Small intestine (tissue), 7 donors: Measurements from ENCODE around the gene C16orf74. TPM values are rescaled to one million over a fixed set of nuclear protein-coding genes. Genes with fewer than 3 reads are reported as not detected.

Experiments used
- DNase-seq, 2 donors: peaks; one replicate each; pipeline versions ENCODE4 v3.0.0 to v3.0.0-alpha.2; 2013
- FAIRE-seq: peaks from 2 replicates; lab custom pipeline; 2012; peaks lifted over from hg19 to GRCh38; lab: Jason Lieb, UNC
- H3K27ac ChIP-seq, 3 donors: one replicate each; pipeline ENCODE4 v1.5.1; 2013; ENCODE audit warnings: low read length in 2 of 3, mild to moderate bottlenecking in 2 of 3, control low read depth in 1 of 3, inconsistent platforms in 1 of 3, low read depth in 1 of 3, moderate library complexity in 1 of 3
- H3K27me3 ChIP-seq, 3 donors: one replicate each; pipeline ENCODE4 v1.6.1; 2013; ENCODE audit warnings: low read length in 3 of 3, inconsistent platforms in 1 of 3; ENCODE audit not compliant: control insufficient read depth in 3 of 3, insufficient read depth in 3 of 3
- H3K36me3 ChIP-seq, 3 donors: one replicate each; pipeline ENCODE4 v1.6.1; 2013; ENCODE audit warnings: low read length in 3 of 3, inconsistent platforms in 1 of 3, low read depth in 1 of 3, mild to moderate bottlenecking in 1 of 3, moderate library complexity in 1 of 3; ENCODE audit not compliant: control insufficient read depth in 3 of 3, insufficient read depth in 2 of 3
- H3K4me1 ChIP-seq, 3 donors: one replicate each; pipeline ENCODE4 v1.6.1; 2013; ENCODE audit warnings: low read length in 2 of 3, inconsistent platforms in 1 of 3, low read depth in 1 of 3, mild to moderate bottlenecking in 1 of 3, moderate library complexity in 1 of 3; ENCODE audit not compliant: control insufficient read depth in 3 of 3, insufficient read depth in 2 of 3
- H3K4me3 ChIP-seq, 3 donors: one replicate each; pipeline ENCODE4 v1.5.1; 2013; ENCODE audit warnings: low read length in 3 of 3, control low read depth in 1 of 3, inconsistent platforms in 1 of 3, low read depth in 1 of 3, mild to moderate bottlenecking in 1 of 3, moderate library complexity in 1 of 3
- H3K9me3 ChIP-seq, 2 donors: one replicate each; pipeline ENCODE4 v1.6.1; 2013; ENCODE audit warnings: low read depth in 1 of 2, low read length in 1 of 2; ENCODE audit not compliant: control insufficient read depth in 2 of 2, insufficient read depth in 1 of 2
- WGBS, 3 donors: extraction: QIAGEN DNeasy Blood & Tissue Kit; methylation state at CpG; one replicate each; pipeline ENCODE4 v1.1.7; 2013; 5-methylcytosine and 5-hydroxymethylcytosine counted together
- polyA plus RNA-seq, 4 donors: library from polyadenylated mRNA; stranded (reverse) in 3 of 4; unstranded in 1 of 4; fragments of 200-250 nt in 3 of 4; fragments of 120-200 nt in 1 of 4; gene quantifications; one replicate each; pipeline versions ENCODE4 v1.2.1 to v1.2.3, GENCODE V29; 2013
- donor health status: healthy with polysubstance abuse.
- donor health status: control.
- donor health status: control.
- donor health status: Bipolar disorder and iron deficiency.
- donor health status: healthy.

The C16orf74 gene
- polyA plus RNA-seq, 4 donors = 1.2 to 5.6 (median 4.9) TPM; not detected in 1

DNA sequence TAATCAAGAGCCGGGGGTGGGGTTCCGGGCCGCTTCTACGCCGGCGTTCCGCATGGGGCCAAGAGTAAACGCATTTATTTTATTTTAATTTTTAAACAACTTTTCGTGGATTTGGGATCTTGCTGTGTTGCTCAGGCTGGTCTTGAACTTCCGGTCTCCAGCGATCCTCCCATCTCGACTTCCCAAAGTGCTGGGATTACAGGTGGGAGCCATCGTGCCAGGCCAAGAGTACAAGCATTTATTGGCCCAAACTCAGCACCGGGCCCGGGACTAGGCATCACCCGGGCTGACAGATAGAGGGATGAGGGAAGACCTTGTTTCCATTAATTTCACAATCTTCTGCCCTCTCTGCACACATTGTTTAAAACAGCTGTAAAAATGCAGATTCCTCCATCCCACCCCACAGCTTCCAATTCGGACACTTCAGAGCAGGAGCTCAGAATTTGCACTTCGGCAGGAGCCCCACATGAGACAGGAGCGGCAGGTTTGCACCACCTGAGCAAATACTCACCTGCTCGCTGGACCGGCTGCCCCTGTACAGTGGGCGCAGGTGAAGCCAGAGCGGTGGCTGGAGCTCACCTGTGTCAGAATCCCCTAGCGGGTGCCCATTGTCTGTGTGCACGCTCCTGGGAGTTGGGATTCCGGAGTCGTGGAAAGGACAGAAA is 61.5 kb downstream of the C16orf74 start:
- DNase-seq (no peak), FAIRE-seq (no peak)
- H3K27me3 ChIP-seq = peaks cover 0 to 12% (median 0%) of the 10 kb centered on the region in 3 donors
- H3K4me3 ChIP-seq = peak overlapping the region in 2 of 3 donors; percentile 21 to 44
- H3K4me1 ChIP-seq = peaks cover 0 to 16% (median 3%) of the 10 kb centered on the region in 3 donors
- WGBS, 3 donors = 12 to 32% (median 20%) methylated on average over 27 of the region's 27 CpGs
- H3K27ac ChIP-seq = no peak overlapping the region
- peaks cover 0 to 4% (median 0%) of the 10 kb centered on the region in 3 donors for H3K36me3 ChIP-seq
- peaks cover 0 to 7% of the 10 kb centered on the region in 2 donors for H3K9me3 ChIP-seq

DNA sequence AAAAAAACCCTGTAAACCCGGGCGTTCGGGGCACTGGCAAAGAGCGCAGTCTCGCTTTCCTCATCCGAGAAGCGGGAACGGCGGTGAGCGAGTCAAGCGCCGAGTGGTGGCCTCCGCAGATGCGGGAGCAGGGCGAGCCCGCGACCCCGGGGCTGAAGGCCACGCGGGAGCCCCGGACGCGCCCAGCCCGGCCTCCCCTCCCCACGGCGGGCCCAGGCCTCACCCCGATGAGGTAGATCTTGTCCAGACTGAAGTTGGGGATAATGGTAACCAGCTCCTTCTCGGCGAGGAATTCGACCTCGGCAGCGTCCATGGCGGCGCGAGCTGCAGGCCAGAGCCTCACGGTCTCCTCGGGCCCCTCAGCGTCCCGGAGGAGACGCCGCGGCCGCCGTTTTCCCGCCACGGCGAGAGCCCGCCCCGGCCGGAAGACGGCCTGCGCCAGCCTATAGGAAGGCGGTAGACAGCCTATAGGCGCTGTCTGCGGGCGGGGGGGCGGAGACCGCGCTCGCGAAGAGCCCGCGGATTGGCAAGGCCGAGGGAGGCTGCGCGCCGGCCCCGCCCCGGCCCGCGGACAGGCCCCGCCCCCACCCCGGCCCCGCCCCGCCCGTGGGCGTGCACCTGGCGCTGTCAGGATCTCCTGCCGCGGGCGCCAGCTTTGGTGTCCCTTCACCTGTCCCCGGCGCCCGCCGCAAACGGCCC is 62.2 kb downstream of the C16orf74 start, which contains the start of gene GINS2:
Gene GINS2 (minus strand): TSS at position 369 of the 699 bp plus-strand sequence. CDS start 56 bp downstream, at position 313.
- H3K36me3 ChIP-seq = peaks cover 0 to 4% (median 0%) of the 10 kb centered on the region in 3 donors
- peaks cover 0 to 12% (median 0%) of the 10 kb centered on the region in 3 donors for H3K27me3 ChIP-seq
- FAIRE-seq (no peak), DNase-seq (peak; percentile 89 to 93)
- peaks cover 0 to 16% (median 3%) of the 10 kb centered on the region in 3 donors for H3K4me1 ChIP-seq
- H3K27ac ChIP-seq = peak within 1 kb of the TSS in 1 of 3 donors; percentile 50
- whole genome bisulfite sequencing, 3 donors = 0 to 1% (median 1%) methylated on average over 65 to 86 of the region's 86 CpGs
- H3K9me3 ChIP-seq = peaks cover 0 to 7% of the 10 kb centered on the region in 2 donors
- peak within 1 kb of the TSS; percentile 53 to 62 (median 54) for H3K4me3 ChIP-seq

DNA sequence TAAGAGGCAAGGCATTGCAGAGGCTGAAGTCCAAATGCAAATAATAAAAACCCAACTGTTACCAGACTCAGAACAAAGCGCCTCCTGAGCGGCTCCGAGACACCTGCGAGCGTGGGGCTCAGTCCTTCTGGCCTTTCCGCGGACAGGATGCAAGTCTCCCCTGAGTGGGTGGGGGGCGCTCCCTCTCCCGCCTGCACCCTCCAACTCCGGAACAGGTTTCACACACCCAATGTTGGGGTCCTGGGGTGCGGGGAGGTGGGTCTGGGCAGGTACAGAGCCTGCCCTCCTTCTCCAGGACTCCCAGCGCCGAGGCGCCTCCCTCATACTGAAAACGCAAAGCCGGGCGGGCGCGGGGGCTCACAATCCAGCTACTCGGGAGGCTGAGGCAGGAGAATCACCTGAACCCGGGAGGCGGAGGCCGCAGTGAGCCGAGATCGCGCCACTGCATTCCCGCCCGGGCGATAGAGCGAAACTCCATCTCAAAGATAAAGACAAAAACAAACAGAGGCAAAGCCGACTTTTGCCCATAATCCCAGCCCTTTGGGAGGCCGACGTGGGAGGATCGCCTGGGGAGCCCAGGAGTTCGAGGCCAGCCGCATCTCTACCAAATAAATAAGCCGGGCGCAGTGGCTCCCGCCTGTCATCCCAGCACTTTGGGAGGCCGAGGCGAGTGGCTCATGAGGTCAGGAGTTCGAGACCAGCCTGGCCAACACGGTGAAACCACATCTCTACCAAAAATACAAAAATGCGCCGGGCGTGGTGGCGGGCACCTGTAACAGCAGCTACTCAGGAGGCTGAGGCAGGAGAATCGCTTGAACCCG is 63.0 kb downstream of the C16orf74 start:
- FAIRE-seq = no peak
- Histone ChIP-seq H3K27ac (peak overlapping the region in 1 of 3 donors; percentile 50), H3K27me3 (peaks cover 0 to 12% (median 0%) of the 10 kb centered on the region in 3 donors), H3K4me1 (peaks cover 0 to 16% (median 3%) of the 10 kb centered on the region in 3 donors), H3K9me3 (peaks cover 0 to 7% of the 10 kb centered on the region in 2 donors), H3K4me3 (peak overlapping the region in 2 of 3 donors; percentile 54 to 62), H3K36me3 (peaks cover 0 to 8% (median 0%) of the 10 kb centered on the region in 3 donors)
- 16 to 57% (median 41%) methylated on average over 49 of the region's 49 CpGs for WGBS, 3 donors
- peak in 1 of 2 donors; percentile 65 for DNase-seq

DNA sequence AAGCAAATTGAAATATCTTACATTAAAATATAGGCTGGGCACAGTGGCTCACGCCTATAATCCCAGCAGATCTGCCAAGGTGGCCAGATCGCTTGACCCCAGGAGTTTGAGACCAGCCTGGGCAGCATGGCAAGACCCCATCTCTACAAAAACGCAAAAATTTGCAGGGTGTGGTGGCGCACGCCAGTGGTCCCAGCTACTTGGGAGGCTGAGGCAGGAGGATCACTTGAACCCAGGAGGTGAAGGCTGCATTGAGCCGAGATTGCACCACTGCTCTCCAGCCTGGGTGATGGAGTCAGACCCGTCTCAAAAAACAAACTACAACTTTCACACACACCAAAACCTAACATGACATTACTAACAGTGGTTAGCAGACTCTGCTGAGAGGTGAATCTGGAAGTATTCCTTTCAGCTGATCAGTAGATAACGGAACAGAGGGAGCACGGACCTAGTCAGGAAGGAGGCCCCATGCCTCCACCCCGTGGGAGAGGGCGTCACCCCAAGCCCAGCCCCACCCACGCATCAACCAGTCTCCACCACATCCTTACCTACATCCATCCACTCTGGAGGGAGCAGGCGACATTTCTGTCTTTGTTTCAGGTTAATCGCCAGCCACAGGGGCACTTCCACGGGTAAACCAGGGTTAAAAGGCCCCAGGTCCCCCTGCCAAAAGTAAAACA is 63.8 kb downstream of the C16orf74 start:
- FAIRE-seq = no peak
- peaks cover 0 to 14% (median 0%) of the 10 kb centered on the region in 3 donors for H3K36me3 ChIP-seq
- no peak overlapping the region for H3K4me3 ChIP-seq
- H3K27me3 ChIP-seq = peaks cover 0 to 9% (median 0%) of the 10 kb centered on the region in 3 donors
- H3K4me1 ChIP-seq = peaks cover 0 to 16% (median 3%) of the 10 kb centered on the region in 3 donors
- 36 to 63% (median 45%) methylated on average over 15 of the region's 15 CpGs for WGBS, 3 donors
- H3K27ac ChIP-seq = peak overlapping the region in 1 of 3 donors; percentile 8
- peak in 1 of 2 donors; percentile 56 for DNase-seq
- H3K9me3 ChIP-seq = peaks cover 0 to 7% of the 10 kb centered on the region in 2 donors

DNA sequence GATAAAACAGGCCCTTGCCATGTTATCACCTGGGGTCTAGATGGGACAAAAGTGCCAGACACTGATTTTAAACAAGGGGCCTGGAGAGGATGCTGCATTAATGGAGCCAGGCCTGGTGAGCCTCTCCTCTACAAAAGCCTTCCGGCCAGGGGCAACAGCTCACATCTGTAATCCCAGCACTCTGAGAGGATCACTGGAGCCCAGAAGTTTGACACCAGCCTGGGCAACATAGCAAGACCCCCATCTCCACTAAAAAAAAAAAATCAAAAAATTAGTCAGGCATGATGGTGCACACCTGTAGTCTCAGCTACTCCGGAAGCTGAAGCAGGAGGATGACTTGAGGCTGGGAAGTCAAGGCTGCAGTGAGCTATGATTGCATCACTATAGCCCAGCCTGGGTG is 65.6 kb downstream of the C16orf74 start:
- Histone ChIP-seq H3K4me1 (peaks cover 0 to 18% (median 3%) of the 10 kb centered on the region in 3 donors), H3K27ac (no peak overlapping the region), H3K4me3 (no peak overlapping the region), H3K36me3 (peaks cover 0 to 25% (median 0%) of the 10 kb centered on the region in 3 donors), H3K9me3 (peaks cover 0 to 7% of the 10 kb centered on the region in 2 donors), H3K27me3 (peaks cover 0 to 9% (median 0%) of the 10 kb centered on the region in 3 donors)
- FAIRE-seq (no peak), DNase-seq (no peak)
- 94 to 98% (median 96%) methylated on average over 2 of the region's 2 CpGs for WGBS, 3 donors

DNA sequence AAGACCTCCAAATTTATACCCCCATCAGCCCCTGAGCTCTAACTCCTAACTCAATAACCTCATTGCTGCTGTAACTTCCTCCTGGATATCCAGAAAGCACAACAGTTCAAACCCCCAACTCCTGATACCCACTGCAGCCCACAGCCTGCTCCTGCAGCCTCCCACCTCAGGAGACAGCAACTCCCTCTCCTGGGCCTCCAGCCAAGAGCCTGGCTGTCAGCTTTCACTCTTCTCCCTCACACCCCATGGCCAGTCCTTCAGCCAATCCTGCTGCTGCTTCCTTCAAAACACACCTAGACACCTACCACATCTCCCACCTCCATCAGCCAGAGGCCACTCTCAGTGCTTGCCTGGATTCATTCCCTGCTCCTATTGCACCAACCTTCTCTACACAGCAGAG is 67.5 kb downstream of the C16orf74 start:
- DNase-seq (no peak), FAIRE-seq (no peak)
- Histone ChIP-seq H3K27me3 (no peaks in the 10 kb centered on the region), H3K27ac (no peak overlapping the region), H3K4me1 (peaks cover 0 to 16% (median 3%) of the 10 kb centered on the region in 3 donors), H3K36me3 (peaks cover 0 to 37% (median 0%) of the 10 kb centered on the region in 3 donors), H3K4me3 (no peak overlapping the region), H3K9me3 (peaks cover 0 to 7% of the 10 kb centered on the region in 2 donors)

DNA sequence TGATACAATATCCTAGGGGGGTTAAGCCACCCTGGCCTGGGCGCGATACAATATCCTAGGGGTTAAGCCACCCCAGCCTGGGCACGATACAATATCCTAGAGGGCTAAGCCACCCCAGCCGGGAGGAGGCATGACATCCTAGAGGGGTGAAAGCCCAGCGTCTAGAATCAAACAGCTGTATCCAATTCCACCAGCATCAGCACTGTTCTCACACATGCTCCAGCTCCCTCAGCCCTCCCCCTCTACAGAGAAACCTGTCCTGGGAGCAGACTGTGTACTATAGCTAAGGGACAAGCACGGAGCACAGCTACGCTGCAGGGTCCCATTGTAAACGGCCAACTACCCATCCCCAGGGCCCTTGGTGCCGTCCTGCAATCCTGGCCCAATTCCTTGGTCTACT is 68.4 kb downstream of the C16orf74 start:
- no peaks in the 10 kb centered on the region for H3K27me3 ChIP-seq
- FAIRE-seq = no peak
- no peak overlapping the region for H3K27ac ChIP-seq
- H3K4me3 ChIP-seq = no peak overlapping the region
- 92 to 94% (median 92%) methylated on average over 9 of the region's 9 CpGs for WGBS, 3 donors
- peaks cover 0 to 21% (median 3%) of the 10 kb centered on the region in 3 donors for H3K4me1 ChIP-seq
- peaks cover 0 to 45% (median 0%) of the 10 kb centered on the region in 3 donors for H3K36me3 ChIP-seq
- H3K9me3 ChIP-seq = peaks cover 0 to 3% of the 10 kb centered on the region in 2 donors
- DNase-seq = no peak
